Hematopoietic multipotent progenitor cell treated with erythropoietin and hydrocortisone succinate and interleukin-3 and kit ligand, for 6 days (in vitro differentiated cells): ENCODE measurements around the gene PRTN3.
A peak's percentile ranks its signal among the peaks of the same experiment; 100 is the strongest.
"Not testable (repeated sequence)": the region's sequence is repeated elsewhere in the genome, so short reads cannot be mapped to it uniquely, and the experiment has no call there.

Experiments
- DNase-seq: peaks from one replicate; pipeline ENCODE4 v3.0.0-alpha.2; 2015

PRTN3 gene

DNA sequence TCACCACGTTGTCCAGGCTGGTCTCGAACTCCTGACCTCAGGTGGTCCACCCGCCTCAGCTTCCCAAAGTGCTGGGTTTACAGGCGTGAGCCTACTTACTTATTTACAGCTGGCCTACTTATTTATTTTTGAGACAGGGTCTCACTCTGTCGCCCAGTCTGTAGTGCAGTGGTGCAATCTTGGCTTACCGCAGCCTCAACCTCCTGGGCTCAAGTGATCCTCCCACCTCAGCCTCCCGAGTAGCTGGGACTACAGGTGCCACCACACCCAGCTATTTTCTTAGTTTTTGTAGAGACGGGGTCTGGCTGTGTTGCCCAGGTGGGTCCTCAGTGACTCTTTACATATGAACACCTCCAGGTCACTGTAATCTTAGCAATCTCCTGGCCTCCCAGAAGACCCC is 8.4 kb downstream of the PRTN3 start:
- DNase-seq = not testable (repeated sequence)

DNA sequence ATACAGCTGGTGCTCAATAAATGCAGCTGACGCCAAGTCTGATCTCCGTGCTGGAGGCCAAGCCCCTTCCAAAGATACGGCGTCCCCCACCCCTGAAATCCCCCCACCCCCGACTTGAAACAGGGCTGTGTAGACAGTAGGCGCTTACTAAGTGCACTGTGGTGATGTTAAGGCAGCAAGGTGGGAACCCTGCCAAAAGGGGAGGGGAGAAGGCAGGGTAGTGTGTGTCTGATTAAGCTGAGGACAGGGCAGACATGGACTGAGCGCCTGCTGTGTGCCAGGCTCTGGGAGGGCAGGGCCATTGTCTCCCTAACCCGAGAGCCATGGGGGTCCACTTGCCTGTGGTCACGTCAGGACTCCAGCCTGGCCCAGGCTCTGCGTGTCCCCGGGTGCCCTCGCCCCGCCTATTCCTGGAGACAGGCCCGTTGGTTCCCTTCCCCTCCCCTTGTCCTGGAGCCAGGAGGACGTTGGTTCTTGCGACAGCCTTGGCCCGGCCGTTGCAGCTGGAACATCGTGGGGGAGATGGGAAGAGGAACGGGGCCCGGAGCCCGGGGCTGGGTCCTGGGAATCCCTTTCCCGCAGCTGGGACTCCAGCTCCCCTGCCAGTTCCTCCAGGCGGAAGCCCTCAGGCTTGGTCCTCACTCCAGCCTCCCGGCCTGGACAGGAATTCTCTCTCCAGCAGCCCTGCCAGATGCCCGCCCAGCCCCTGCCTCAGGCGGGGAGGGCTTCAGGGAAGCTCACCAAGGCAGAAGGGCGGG is 9.6 kb downstream of the PRTN3 start:
- DNase-seq = peak; percentile 70

DNA sequence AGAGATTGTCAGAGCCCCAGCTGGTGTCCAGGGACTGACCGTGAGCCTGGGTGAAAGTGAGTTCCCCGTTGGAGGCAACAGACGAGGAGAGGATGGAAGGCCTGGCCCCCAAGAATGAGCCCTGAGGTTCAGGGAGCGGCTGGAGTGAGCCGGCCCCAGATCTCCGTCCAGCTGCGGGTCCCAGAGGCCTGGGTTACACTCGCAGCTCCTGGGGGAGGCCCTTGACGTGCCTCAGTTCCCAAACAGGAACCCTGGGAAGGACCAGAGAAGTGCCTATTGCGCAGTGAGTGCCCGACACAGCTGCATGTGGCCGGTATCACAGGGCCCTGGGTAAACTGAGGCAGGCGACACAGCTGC is 10.2 kb downstream of the PRTN3 start:
- no peak for DNase-seq

DNA sequence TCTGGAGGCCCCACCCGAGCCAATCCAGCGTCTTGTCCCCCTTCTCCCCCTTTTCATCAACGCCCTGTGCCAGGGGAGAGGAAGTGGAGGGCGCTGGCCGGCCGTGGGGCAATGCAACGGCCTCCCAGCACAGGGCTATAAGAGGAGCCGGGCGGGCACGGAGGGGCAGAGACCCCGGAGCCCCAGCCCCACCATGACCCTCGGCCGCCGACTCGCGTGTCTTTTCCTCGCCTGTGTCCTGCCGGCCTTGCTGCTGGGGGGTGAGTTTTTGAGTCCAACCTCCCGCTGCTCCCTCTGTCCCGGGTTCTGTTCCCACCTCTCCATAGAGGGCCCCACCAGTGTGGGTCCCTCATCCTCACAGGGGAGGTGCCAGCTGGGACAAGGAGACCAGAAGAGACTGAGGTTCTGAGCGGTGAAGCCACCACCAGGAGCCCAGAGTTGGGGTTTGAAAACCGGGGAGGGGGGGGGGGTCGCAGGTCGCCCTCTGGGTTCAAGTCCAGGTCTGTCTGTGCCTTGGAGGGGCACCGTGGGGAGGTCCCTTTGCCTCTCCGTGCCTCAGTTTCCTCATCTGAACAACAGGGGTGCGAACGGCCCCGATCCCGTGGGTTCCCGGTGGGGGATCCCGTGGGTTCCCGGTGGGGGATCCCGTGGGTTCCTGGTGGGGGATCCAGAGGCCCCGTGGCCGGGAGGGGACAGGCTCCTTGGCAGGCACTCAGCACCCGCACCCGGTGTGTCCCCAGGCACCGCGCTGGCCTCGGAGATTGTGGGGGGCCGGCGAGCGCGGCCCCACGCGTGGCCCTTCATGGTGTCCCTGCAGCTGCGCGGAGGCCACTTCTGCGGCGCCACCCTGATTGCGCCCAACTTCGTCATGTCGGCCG is 11.6 kb downstream of the PRTN3 start, which contains the start of gene ELANE:
Gene ELANE (plus strand): TSS at position 168 of the 878 bp plus-strand sequence. CDS start 26 bp downstream, at position 194.
- peak; percentile 38 for DNase-seq

DNA sequence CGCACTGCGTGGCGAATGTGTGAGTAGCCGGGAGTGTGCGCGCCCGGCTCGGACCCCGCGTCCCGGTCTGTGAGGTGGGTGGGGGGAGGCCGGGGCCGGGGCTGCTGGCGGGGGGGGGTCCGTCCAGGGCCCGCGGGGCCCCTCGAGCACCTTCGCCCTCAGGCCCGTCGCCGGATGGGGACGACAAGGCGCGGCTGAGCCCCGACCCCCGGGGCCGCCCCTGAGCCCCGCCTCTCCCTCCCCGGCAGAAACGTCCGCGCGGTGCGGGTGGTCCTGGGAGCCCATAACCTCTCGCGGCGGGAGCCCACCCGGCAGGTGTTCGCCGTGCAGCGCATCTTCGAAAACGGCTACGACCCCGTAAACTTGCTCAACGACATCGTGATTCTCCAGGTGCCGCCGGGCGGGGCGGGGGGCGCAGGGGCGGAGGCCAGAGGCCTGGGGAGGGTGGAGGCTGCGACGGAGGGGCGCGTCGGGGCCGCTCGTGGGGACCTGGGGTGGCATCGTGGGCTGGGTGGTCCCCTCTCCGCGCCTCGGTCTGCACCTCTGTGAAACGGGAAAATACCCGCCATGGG is 12.3 kb downstream of the PRTN3 start:
- no peak for DNase-seq

DNA sequence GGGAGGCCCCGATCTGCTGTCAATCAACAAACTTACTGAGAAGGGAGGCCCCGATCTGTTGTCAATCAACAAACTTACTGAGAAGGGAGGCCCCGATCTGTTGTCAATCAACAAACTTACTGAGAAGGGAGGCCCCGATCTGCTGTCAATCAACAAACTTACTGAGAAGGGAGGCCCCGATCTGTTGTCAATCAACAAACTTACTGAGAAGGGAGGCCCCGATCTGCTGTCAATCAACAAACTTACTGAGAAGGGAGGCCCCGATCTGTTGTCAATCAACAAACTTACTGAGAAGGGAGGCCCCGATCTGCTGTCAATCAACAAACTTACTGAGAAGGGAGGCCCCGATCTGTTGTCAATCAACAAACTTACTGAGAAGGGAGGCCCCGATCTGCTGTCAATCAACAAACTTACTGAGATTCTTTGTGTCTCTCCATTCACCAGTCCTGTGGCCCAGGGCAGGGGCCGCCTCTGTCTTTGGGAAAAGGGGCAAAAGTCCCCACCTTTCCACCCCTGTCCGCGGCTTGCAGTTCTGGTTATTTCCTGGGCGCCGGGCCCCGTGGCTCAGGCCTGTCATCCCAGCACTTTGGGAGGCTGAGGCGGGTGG is 12.9 kb downstream of the PRTN3 start:
- DNase-seq = not testable (repeated sequence)

DNA sequence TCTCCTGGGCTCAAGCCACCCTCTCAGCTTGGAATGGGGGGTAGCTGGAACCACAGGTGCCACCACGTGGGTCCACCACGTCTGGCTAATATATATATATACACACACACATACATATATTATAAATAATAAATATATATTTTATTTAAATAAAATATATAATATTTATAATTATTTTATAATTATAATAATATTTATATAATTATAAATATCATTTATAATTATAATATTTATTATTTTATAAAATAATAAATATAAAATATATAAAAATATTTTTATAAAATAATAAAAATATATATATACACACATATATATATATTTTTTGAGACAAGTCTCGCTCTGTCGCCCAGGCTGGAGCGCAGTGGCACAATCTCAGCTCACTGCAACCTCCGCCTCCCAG is 13.8 kb downstream of the PRTN3 start:
- DNase-seq = no peak

DNA sequence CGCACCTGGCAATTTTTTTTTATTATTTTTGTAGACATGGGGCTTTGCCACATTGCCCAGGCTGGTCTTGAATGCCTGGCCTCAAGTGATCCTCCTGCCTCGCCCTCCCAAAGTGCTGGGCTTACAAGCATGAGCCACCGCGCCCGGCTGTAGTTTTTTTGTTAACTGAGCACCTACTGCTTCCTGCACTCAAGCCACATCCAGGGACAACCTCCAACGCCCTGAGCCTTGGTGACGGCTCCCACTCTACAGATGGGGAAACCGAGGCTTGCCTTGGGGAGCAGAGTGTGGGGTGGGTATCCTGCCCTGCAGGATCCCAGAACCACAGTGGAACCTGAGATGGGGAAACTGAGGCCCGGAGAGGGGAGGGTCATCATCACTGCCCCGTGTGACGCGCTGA is 14.3 kb downstream of the PRTN3 start:
- no peak for DNase-seq

DNA sequence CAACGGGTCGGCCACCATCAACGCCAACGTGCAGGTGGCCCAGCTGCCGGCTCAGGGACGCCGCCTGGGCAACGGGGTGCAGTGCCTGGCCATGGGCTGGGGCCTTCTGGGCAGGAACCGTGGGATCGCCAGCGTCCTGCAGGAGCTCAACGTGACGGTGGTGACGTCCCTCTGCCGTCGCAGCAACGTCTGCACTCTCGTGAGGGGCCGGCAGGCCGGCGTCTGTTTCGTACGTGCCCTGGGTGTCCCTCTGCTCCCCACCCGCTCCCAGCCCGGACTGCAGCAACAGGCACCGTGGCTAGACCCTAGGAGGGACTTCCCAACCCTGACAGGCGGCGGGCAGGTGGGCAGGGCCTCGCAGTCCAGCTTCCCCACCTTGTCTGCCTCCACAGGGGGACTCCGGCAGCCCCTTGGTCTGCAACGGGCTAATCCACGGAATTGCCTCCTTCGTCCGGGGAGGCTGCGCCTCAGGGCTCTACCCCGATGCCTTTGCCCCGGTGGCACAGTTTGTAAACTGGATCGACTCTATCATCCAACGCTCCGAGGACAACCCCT is 14.8 kb downstream of the PRTN3 start:
- no peak for DNase-seq

DNA sequence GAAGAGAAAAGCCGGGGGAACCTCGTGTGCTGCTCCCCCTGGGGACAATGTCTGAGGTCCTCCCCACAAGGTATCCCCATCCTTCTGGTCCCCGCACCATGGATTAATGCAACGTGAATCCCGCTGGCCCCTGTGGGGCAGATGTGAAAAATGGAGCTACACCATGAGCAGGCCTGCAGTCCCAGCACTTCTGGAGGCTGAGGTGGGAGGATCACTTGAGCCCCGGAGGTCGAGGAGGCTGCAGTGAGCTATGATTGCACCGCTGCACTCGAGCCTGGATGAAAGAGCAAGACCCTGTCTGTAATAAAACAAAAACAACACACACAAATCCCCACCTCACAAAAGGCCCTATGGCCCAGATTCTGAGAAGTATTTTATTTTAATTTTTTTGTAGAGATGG is 17.5 kb downstream of the PRTN3 start:
- DNase-seq = no peak

DNA sequence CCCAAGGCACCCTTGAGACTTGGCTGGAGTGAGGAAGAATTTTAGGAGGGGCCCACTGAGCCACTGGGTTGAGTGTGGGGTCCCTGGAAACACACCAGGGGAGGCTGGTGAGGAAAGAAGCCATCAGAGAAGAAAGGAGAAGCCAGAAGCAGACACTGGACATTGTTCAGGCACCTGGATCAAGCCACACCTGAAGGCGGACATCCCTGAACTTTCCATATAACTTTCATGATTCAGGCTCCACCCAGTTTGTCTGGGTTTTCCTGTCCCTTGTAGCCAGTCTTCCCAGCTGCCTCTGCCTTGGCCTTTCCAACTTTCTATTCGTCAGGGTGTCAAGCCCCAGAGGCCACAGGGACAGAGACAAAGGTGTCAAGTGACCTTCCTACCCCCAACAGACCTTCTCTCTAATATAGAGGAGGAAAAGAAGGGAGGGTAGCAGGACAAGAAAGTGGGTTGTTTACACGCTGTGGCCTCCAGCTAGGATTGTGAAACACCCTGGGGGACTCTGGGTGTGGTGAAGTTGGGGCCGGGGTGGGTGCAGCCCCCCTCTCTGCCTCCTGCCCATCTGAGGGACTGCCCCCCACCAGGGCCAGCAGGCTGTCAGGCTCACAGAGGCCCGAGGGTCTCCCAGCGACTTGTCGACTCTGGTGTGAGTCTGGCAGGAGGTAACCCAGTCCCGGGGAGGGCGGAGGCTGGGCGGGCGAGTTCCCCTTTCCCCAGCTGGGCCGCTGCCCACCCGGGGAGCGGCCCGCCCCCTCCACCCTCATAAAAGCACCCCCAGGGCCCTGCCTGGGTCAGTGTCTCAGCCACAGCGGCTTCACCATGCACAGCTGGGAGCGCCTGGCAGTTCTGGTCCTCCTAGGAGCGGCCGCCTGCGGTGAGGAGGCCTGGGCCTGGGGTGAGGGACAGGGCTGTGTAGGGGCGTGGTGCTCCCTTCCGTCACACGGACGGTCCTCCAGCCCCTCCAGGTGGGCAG is 18.4 kb downstream of the PRTN3 start, which contains the start of gene CFD:
Gene CFD (plus strand): TSS at position 797 of the 976 bp plus-strand sequence. CDS start 26 bp downstream, at position 823.
- peak; percentile 50 for DNase-seq

DNA sequence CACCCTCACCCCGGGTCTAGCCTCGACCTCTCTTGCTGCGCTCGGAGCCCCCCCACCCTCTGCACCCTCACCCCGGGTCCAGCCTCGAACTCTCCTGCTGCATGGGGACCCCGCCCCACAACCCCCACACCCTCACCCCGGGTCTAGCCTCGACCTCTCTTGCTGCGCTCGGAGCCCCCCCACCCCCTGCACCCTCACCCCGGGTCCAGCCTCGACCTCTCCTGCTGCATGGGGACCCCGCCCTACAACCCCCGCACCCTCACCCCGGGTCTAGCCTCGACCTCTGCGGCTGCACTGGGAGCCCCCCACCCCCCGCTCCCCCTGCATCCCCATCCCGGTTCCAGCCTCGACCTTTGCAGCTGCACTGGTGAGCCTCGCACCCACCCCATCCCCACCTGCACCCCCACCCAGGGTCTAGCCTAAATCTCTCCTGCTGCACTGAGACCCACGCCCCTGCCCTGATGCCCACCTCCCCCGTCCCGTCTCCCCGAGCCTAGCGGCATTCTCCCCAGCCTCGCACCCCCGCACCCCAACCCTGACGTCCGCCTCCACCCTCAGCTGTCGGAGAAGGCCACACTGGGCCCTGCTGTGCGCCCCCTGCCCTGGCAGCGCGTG is 20.4 kb downstream of the PRTN3 start:
- no peak for DNase-seq

DNA sequence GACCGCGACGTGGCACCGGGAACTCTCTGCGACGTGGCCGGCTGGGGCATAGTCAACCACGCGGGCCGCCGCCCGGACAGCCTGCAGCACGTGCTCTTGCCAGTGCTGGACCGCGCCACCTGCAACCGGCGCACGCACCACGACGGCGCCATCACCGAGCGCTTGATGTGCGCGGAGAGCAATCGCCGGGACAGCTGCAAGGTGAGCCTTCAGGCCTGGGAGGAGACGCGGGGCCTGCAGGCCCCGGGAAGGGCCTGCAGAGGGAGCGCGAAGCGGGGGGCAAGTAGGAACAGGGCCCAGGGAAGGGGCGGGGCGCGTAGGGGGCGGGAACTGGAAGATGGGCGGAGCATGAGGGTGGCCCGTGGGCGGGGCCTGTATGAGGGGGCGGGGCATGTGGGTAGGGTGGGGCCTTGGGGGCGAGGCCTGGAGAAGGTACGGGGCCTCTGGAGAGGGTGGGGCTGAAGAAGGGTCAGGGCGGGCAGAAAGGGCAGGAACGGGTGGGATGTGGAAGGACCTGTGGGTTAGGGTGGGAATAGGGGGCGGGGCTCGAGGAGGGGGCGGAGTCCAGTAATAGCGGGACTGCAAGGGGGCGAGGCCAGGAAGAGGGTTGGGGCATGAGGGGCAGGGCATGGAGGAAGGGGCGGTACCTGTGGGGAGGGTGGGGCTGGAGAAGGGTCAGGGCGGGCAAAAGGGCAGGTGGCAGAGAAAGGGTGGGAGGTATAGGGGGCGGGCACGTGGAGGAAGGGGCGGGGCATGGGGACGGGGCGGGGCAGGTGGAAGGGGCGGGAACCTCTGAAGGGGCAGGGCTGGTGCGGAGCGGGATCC is 21.2 kb downstream of the PRTN3 start:
- DNase-seq = peak; percentile 91

DNA sequence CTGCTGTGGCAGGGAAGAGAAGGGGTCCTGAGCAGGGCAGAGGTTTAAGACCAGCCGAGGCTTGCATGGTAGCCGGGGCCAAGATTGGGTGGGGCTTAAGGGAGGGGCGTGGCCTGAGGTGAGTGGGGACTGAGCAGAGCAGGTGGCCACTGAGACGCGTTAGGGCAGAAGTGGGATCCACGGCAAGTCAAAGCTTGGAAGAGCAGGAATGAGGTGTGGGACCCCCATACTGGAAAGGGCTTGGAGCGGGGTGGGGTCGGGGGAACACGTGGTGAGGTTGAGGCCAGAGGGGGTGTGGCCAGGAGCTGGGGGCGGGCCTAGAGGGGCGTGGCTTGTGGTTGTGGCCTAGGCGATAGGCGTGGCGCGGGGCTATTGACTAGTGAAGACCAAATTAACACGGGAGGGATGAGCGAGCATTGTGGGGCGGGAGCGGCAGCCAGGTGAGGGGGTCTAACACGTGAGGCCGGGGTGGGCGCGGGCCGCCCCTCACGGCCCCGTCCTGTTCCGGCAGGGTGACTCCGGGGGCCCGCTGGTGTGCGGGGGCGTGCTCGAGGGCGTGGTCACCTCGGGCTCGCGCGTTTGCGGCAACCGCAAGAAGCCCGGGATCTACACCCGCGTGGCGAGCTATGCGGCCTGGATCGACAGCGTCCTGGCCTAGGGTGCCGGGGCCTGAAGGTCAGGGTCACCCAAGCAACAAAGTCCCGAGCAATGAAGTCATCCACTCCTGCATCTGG is 21.9 kb downstream of the PRTN3 start:
- DNase-seq = peak; percentile 94

DNA sequence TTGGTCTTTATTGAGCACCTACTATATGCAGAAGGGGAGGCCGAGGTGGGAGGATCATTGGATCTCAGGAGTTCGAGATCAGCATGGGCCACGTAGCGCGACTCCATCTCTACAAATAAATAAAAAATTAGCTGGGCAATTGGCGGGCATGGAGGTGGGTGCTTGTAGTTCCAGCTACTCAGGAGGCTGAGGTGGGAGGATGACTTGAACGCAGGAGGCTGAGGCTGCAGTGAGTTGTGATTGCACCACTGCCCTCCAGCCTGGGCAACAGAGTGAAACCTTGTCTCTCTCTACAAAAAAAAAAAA is 22.5 kb downstream of the PRTN3 start:
- DNase-seq = no peak

DNA sequence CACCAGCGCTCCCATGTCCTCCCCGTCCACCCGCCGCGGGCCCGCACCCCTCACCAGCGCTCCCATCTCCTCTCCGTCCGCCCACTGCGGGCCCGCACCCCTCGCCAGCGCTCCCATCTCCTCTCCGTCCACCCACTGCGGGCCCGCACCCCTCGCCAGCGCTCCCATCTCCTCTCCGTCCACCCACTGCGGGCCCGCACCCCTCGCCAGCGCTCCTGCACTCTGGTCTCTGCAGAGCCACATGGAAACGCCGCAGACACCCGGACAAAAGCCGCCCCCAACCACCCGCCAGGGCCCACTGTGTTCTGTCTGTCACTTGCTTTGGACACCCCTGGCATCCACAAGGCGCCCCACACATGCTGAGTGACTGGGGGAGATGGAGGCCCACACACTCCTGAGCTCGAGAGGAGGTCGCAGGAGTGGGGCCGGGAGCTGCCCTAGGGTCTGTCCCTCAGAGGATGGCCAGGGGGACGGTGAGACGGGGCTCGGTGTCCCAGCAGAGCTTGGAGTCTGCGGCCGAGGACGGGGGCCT is 26.0 kb downstream of the PRTN3 start:
- DNase-seq = no peak

DNA sequence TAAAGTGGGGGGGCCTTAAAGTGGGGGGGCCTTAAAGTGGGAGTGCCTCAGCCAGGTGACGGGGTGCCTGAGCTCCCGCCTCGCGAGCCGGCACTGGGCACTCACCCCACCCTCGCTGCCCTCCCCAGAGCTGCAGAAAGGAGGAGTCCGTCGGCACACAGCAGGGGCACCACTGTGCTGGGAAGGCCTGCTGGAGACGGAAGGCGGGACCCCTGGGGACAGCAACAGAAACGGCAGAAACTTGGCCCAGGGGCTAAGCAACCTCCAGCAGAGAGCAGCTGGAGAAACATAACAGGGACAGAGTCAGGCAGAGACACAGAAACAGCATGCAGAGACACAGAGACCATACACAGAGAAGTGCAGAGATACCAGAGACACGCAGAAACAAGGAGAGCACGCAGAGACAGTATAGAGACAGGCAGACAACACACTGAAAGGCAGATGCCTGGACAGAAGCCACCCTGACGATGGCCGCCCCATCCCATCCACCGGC is 26.5 kb downstream of the PRTN3 start:
- no peak for DNase-seq

DNA sequence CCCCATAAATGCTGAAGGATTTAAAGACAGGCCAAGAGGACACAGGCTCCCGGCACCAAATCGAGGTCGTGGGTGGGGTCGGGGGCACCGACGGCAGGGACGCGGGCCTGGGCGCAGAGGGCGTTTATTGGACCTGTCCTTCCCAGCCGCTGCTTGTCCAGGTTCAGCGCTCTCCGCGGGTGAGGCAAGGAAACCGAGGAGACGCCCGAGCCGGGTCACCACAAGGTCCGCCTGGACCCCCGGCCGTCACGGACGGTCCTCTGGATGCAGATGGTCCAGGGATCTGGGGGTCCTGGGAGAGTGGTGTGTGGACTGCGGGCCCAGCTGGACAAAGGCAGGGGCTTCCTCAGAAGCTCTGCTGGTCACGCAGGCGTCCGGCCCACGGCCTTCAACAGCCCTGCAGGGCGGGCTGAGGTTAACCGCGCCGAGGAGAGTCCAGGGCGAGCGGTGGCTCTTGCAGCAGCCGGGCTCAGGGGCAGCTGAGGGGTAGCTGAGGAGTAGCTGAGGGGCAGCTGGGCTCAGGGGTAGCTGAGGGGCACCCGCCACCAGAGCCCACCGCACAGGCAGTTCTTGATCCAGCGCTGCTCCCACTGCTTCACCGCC is 27.2 kb downstream of the PRTN3 start:
- DNase-seq = no peak
